Osteoblast (primary cell): Measurements from ENCODE around the gene CHST13. TPM values are rescaled to one million over a fixed set of nuclear protein-coding genes. Genes with fewer than 3 reads are reported as not detected.

Experiments used
- DNase-seq: peaks from one replicate; pipeline ENCODE4 v3.0.0; 2011; ENCODE audit warnings: low spot score, mixed read lengths; ENCODE audit not compliant: insufficient read length; ENCODE audit errors: missing footprints
- H2AFZ ChIP-seq: 2 replicates; pipeline ENCODE4 v1.6.0; 2011; ENCODE audit warnings: mild to moderate bottlenecking, low read length
- H3K27ac ChIP-seq: 2 replicates; pipeline ENCODE4 v1.5.1; 2011; ENCODE audit warnings: mild to moderate bottlenecking, low read depth, low read length, moderate library complexity
- H3K27me3 ChIP-seq: 2 replicates; pipeline ENCODE4 v1.6.0; 2012; ENCODE audit warnings: mild to moderate bottlenecking, control low read depth, inconsistent platforms, low read length, moderate library complexity; ENCODE audit not compliant: insufficient read depth
- H3K36me3 ChIP-seq: 2 replicates; pipeline ENCODE4 v1.5.1; 2011; ENCODE audit warnings: mild to moderate bottlenecking, low read length, control low read depth, moderate library complexity; ENCODE audit not compliant: insufficient read depth
- H3K4me1 ChIP-seq: 2 replicates; pipeline ENCODE4 v1.5.1; 2011; ENCODE audit warnings: mild to moderate bottlenecking, low read length, control low read depth, moderate library complexity; ENCODE audit not compliant: insufficient read depth
- H3K4me2 ChIP-seq: 2 replicates; pipeline ENCODE4 v1.6.0; 2011; ENCODE audit warnings: mild to moderate bottlenecking, low read length; ENCODE audit not compliant: insufficient read depth
- H3K4me3 ChIP-seq: fragments of 200-600 bp; sonication (generic); 3 replicates; pipeline ENCODE4 v1.5.1; 2012; ENCODE audit warnings: mild to moderate bottlenecking, low read length, inconsistent platforms; ENCODE audit not compliant: insufficient read depth
- H3K79me2 ChIP-seq: 2 replicates; pipeline ENCODE4 v1.6.0; 2012; ENCODE audit warnings: mild to moderate bottlenecking, low read length, control low read depth, inconsistent platforms; ENCODE audit not compliant: insufficient read depth
- H3K9me3 ChIP-seq: 2 replicates; pipeline ENCODE4 v1.5.1; 2011; ENCODE audit warnings: low read depth, low read length, control low read depth
- H4K20me1 ChIP-seq: 2 replicates; pipeline ENCODE4 v1.6.0; 2012; ENCODE audit warnings: mild to moderate bottlenecking, low read length, control low read depth; ENCODE audit not compliant: insufficient read depth
- CTCF ChIP-seq: IDR thresholded peaks from 2 replicates; pipeline ENCODE4 v1.5.1; 2011; ENCODE audit warnings: mild to moderate bottlenecking, low read depth, low read length, moderate library complexity; ENCODE audit errors: extremely low read depth
- total RNA-seq: library from RNA; depleted of rRNA; stranded (reverse); fragments of >200 nt; gene quantifications from 2 replicates; pipeline ENCODE4 v1.2.3, GENCODE V29; 2012

CHST13 gene
- total RNA-seq, 1 donor: under 0.01 TPM

DNA sequence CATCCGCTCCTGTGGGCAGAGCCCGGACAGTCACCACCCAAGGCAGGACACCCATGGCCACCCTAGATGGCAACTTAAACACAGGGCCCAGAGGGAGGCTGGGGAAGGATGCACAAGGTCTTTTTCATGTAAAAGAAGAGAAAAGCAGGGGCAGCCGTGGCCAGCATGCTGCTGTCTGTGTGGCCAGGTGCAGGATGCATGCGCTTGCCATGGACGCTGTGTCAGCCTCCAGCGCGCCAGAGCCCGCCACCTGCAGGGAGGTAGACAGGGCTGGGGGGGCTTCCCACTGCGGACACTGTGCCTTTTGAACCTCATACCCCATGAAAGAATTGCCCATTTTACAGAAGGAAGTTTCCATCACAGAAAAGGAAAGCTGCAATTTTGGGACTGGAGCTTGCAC lies 24.6 kb upstream of the CHST13 start:
- Histone ChIP-seq H3K9me3 (no peaks in the 10 kb centered on the region), H3K4me3 (no peak overlapping the region), H3K27me3 (peaks cover 2% of the 10 kb centered on the region), H3K27ac (no peak overlapping the region), H3K4me2 (no peak overlapping the region), H3K4me1 (no peaks in the 10 kb centered on the region), H4K20me1 (no peaks in the 10 kb centered on the region), H3K36me3 (no peaks in the 10 kb centered on the region), H3K79me2 (no peaks in the 10 kb centered on the region), H2AFZ (no peak overlapping the region)
- no peak for TF ChIP-seq CTCF
- DNase-seq: no peak

- H3K27me3 ChIP-seq: peaks cover 3% of the 10 kb centered on the region
- H4K20me1 ChIP-seq: no peaks in the 10 kb centered on the region
- H3K9me3 ChIP-seq: no peaks in the 10 kb centered on the region
- H3K27ac ChIP-seq: no peak overlapping the region
- no peaks in the 10 kb centered on the region for H3K36me3 ChIP-seq
- H3K79me2 ChIP-seq: no peaks in the 10 kb centered on the region
- H3K4me2 ChIP-seq: no peak overlapping the region
- no peak overlapping the region for H3K4me3 ChIP-seq
- no peak for TF ChIP-seq CTCF
- no peaks in the 10 kb centered on the region for H3K4me1 ChIP-seq
- DNase-seq: no peak
- no peak overlapping the region for H2AFZ ChIP-seq
Observed at GRCh38 chr3:126500016-126500415, 23.9 kb upstream of the CHST13 start.

DNA sequence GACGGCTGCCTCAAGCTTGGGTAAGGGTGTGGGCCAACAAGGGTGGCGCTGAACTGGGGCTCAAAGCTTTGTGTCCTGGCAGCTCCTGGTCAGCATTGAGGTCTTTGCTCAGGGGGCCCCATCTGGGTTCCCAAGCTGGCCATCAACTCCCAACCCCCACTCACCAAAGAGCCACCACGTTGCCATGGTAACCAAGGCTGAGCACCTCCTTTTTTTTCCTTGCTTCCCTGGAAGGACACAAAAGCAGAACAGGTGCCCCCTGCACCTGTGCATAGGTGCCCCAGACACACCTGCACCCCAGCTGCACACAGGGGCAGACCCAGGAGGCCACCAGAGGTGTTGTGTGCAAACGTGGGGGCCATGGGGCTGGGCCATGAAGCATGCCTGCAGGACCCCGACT lies 22.9 kb upstream of the CHST13 start:
- H4K20me1 ChIP-seq: no peaks in the 10 kb centered on the region
- H2AFZ ChIP-seq: no peak overlapping the region
- H3K4me2 ChIP-seq: no peak overlapping the region
- no peaks in the 10 kb centered on the region for H3K9me3 ChIP-seq
- no peaks in the 10 kb centered on the region for H3K79me2 ChIP-seq
- no peak for TF ChIP-seq CTCF
- no peaks in the 10 kb centered on the region for H3K36me3 ChIP-seq
- no peaks in the 10 kb centered on the region for H3K4me1 ChIP-seq
- no peak for DNase-seq
- no peak overlapping the region for H3K4me3 ChIP-seq
- peaks cover 5% of the 10 kb centered on the region for H3K27me3 ChIP-seq
- no peak overlapping the region for H3K27ac ChIP-seq

- no peaks in the 10 kb centered on the region for H3K4me1 ChIP-seq
Observed at GRCh38 chr3:126501736-126502135, 22.2 kb upstream of the CHST13 start.

More at GRCh38 chr3:126501736-126502135, 22.2 kb upstream of the CHST13 start:
- H3K27me3 ChIP-seq: peaks cover 11% of the 10 kb centered on the region
- H4K20me1 ChIP-seq: no peaks in the 10 kb centered on the region
- H3K27ac ChIP-seq: no peak overlapping the region
- TF ChIP-seq CTCF: no peak
- DNase-seq: peak; percentile 81
- no peak overlapping the region for H3K4me3 ChIP-seq
- H3K79me2 ChIP-seq: no peaks in the 10 kb centered on the region
- no peaks in the 10 kb centered on the region for H3K9me3 ChIP-seq
- H3K4me2 ChIP-seq: no peak overlapping the region
- H3K36me3 ChIP-seq: no peaks in the 10 kb centered on the region
- H2AFZ ChIP-seq: no peak overlapping the region
